ENCODE data around the gene KCTD5.
A peak's percentile ranks its signal among the peaks of the same experiment; 100 is the strongest.
"Not testable (repeated sequence)": the region's sequence is repeated elsewhere in the genome, so short reads cannot be mapped to it uniquely, and the experiment has no call there.

KCTD5 gene

DNA sequence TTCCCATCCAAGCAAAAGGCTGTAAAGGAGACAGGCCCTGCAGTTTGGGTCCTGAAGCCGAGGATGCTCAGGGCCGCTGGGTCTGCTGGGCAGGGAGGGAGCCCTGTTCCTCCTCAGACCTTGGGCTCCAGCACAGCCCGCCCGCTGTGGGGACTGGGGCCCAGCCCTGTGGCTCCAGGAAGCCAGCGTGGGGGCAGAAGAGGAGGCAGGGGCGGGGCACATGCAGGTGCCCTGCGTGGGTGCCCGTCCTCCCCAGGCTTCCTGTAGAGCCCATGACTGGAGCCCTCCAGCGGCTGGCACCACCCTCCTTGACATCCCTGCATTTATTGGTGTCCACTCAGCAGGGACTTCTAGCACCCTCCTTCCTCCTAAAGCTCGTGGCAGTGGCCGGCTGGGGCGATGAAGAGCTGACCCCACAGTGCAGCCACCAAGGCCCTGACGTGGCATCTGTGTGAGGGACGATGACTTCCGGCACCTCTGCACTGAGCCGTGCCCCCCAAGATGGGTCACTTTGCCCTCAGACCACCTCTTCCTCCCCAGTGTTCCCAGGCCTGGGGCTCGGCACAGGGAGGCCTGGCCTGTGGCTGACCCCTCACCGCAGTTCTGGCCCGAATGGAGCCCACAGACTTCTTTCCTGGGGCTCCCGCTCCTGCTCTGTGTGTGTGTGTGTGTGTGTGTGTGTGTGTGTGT lies 27.8 kb downstream of the KCTD5 start:
- DNase-seq (ENCODE audit: low spot score): no peak

DNA sequence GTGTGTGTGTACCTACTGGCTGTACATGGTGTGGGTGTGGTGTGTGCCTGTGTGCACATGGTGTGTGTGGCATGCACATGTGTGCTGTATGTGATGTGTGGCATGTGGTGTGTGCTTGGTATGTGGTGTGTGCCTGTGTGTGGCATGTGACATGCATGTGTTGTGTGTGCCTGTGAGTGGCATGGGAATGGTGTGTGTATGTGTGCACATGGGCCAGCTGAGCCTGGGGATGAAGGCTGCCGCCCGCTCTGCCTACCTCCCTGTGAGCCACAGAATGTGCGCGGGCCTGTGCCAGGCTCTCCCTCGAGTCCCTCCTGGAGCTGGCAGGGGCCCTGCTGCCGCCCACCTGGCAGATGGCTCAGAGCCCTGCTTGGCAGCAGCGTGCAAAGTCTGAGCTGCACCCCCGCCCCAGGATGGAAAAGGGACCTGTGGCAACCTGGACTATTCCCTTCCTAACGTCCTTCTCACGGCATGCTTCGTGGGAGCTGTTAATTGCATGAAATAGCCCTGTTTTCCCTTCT lies 28.4 kb downstream of the KCTD5 start:
- no peak for DNase-seq (ENCODE audit: low spot score)

DNA sequence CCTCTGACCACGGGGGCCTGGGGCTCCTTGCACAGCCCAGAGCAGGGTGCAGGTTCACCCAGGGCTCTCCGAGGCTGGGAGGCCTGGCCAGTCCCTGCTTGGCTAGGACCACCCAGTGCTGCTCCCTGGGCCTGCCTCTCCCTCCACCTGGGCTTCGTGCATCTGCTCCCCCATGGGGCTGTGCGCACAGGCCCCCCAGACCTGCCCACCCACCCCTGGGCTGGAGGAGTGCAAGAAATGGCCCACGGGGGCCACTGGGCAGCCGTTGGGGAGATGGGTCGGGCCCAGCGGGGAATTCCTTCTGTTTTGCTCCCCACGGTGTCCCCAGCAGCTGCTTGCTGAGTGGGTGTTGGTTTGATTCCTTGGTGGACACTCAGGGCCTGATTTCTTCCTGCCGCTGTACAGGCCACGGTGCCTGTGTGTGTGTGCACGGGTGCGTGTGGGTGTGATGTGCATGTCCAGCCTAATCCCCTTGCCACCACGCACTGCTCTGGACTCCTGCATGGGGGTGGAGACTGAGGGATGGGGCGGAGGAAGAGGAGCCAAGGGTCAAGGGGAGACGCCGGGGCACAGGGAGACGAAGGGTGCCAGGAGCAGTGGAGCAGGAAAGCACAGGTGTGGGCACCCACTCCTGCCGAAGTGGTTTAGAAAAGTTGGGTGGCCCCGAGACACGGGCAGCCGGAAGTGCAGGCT lies 29.2 kb downstream of the KCTD5 start:
- DNase-seq (ENCODE audit: low spot score): no peak

DNA sequence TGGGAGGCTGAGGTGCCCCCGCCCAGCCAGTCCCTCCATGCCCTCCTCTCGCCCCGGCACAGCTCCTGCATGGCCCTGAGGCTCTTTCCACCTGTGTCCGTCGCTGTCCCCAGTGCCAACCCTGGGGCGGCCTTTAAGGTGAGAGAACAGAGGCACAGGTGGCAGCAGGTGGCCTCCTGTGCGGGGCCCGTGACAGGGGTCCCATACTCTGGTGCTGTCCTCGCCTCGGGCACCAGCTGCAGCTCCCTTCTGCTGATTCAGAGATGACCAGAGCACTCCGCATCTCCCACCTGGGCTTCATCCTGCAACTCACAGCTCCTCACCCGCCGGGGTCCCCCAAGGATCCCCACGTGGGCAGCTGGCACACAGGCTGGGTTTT lies 29.7 kb downstream of the KCTD5 start:
- no peak for DNase-seq (ENCODE audit: low spot score)

DNA sequence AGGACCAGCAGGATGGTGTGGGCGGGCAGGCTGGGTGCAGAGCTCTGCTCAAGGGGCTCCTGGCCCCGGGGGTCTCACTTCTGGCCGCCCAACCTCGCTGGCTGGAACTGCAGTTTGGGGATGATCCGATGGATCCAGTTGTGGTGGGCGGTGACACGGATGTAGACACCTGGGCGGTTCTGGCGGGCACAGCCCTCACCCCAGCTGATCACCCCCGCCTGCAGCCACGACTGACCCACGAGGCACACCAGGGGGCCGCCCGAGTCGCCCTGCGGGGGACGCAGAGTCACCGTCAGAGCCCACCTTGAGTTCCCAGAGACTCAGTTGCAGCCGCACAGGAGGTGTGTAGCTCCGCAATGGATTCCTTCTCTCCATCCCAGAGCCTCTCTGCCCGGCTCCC lies 30.2 kb downstream of the KCTD5 start:
- no peak for DNase-seq (ENCODE audit: low spot score)

DNA sequence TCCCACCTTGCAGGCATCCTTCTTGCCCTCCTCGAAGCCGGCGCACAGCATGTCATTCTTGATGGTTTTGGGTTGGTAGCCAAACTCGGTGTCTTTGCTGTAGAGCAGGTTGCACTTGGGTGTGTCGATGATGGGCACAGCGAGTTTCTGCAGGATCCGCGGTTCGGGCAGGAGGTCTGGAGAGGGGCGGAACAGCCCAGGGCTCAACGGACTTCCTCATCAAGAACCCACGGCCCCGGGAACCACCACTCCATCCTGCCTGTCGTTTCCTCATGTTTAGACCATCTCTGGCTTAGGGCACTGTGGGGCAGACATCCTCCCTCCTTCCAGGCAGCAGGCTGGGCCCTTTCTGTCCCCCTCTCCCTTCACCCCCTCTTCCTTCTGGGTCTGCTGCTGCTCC lies 31.2 kb downstream of the KCTD5 start:
- no peak for DNase-seq (ENCODE audit: low spot score)

DNA sequence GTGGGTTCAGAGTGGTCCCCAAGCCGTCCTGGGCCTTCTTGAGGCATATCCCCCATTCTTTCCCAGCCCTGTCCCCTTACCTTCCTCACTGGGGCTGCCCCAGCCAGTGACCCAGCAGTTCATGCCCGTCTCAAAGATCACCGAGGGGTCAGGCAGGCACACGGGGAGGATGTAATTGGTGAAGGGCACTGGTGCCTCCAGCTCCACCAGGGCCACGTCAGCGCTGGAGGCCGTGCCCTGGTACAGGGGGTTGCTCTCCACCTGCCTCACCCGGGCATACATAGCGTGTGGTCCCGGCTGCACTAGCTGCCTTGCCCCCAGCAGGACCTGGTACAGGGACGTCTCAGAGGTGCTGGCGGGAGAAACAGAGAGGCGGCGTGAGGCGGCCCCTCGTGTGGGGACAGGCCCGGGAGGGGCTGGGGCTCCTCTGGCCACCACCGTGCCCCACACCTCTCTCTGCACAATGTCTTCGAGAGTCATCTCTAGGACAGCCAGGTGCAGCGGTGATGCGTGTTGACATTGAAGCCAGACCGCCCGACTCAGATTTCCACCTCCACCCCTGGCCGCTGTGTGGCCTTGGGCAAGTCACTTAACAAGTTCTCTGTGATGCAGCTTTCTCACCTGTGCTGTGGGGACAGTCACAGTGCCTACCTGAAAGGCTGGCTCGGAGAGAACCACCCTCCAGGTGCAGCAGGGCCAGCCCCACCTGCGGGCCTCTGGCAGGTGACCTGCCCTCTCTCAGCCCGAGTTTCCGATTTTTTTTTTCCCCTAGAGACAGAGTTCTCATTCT lies 31.9 kb downstream of the KCTD5 start:
- no peak for DNase-seq (ENCODE audit: low spot score)

DNA sequence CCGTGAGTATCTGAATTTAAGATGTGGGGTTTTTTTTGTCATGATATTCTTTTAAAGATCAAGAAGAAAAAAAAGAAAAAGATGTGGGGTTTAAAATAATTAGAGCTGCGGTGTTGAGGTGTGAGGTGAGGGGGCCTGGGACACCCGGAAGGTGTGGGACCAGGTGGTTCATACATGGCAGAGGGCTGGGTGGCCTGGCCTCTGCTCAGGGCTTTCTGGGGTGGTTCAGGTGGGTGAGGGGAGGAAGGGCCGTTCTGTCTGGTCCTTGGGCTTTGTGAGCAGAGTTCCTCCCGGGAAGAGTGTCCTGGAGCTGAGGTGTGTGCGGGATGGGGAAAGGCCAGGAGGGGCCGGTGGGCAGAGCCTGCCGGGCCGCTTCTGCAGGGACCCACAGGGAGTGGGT lies 32.7 kb downstream of the KCTD5 start:
- DNase-seq (ENCODE audit: low spot score): no peak

DNA sequence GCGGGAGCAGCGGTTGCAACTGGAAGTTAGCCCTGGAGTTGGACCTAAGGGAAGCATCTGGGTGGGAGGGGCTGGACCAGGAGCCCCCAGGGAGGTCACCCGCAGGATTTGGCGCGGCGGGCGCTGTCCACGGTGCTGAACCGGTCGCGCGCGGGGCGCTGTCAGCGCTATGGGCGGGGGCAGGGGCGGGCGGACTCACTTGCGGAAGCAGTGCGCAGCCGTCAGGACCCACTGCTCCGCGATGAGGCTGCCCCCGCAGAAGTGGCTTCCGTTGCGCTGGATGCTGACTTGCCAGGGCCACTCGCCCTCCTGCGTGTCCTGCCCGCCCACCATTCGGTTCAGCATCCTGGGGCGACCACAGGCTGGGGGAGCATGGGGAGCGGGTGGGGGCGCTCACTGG lies 33.2 kb downstream of the KCTD5 start:
- DNase-seq (ENCODE audit: low spot score): peak; percentile 59

DNA sequence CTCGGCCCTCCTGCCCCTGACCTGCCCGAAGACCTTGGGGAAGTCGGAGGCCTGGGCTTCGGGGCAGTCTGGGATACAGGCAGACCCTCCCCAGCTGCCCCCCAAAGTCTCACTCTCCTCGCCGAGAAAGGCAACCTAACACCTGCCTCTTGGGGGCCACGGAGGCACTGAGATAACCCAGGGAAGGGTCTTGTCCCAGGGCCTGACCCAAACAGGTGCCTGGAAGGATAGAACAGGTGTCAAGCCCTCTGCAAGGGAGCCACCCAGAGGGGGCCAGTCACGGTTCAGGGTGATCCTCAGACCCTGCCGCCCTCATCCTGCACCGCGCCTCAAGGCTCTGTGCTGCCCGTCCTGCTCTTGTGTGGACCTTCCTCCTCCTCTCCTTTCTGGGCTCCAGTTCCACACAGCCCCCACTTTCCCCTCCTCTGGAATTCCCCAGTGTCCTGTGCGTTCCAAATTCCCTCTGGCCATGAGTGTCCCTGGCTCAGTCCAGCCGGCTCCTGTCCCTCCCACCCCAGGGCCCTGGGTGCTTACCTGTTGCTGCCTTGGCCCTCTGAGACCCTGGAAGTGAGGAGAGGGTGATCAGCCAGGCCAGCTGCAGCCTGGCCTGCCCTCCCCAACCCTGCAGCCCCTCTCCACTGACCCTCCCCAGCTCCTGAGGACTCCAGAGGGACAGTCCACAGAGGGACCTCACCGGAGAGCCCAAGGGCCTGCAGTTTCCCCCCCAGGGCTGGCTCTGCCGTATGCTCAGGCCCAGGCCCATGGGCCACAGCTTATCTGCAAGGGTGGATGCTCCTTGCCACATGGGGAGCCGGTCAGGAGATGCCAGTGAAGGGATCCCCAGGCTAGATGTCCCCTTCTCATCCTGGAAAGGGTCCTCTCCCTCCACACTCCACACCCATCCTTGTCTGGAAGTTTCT lies 33.9 kb downstream of the KCTD5 start:
- no peak for DNase-seq (ENCODE audit: low spot score)

DNA sequence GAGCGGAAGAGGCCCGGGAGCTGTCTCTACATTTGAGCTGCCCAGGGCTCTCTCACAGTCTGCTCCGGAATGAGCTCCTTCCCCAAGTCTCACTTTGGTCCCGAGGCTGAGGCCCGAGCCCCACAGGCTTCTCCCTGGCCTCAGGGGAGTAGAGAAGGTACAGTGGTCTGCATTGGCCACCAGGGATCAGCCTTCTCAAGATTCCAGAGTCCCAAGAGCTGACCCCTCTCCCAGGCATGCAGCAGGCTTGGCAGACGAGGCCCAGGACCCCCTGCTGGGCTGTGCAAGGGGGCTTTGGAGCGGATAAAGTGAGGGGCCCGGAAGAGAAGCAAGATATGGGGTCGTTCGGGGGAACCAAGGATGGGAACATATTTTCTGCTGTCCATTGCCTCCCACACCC lies 34.6 kb downstream of the KCTD5 start:
- DNase-seq (ENCODE audit: low spot score): no peak

DNA sequence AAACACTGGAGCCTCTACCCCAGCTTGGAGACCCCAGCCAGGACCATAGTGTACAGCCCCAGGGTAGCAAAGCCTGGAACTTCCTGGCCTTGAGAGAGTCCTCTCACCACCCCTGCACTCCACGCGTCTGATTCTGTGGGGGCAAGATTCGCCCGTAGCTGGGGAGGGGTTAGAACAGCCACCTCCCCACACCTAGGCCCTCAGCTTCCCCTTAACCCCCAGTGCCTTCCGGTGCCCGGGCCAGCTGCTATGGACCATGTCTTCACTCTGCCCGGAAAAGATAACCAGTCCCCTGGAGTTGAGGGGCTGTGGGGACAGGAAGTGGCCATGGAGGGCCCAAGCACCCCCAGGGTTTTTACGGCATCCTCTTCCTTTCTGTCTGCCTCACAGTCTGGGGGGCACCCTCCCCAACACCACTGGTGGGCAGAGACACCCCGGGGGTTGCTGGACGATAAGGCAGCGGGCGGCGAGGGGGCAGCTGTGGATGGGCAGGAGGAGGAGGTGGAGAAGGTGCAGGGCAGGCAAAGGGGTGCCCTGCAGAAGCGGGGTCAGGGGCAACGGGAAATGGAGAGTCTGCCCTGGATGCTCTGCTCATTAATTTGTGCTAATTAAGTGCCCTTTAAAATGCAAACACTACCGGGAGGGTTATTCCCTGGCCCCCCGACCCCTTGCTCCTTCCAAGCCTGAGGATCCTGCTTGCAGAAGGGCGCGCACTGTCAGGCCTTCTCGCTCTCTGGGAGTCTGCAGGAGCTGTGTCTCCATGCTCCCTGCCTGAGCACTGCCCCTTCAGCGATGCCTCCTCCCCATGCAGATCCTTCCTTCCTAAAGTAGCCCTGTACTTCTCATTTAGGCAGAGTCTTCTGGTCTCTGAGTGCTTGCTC lies 35.3 kb downstream of the KCTD5 start:
- no peak for DNase-seq (ENCODE audit: low spot score)

DNA sequence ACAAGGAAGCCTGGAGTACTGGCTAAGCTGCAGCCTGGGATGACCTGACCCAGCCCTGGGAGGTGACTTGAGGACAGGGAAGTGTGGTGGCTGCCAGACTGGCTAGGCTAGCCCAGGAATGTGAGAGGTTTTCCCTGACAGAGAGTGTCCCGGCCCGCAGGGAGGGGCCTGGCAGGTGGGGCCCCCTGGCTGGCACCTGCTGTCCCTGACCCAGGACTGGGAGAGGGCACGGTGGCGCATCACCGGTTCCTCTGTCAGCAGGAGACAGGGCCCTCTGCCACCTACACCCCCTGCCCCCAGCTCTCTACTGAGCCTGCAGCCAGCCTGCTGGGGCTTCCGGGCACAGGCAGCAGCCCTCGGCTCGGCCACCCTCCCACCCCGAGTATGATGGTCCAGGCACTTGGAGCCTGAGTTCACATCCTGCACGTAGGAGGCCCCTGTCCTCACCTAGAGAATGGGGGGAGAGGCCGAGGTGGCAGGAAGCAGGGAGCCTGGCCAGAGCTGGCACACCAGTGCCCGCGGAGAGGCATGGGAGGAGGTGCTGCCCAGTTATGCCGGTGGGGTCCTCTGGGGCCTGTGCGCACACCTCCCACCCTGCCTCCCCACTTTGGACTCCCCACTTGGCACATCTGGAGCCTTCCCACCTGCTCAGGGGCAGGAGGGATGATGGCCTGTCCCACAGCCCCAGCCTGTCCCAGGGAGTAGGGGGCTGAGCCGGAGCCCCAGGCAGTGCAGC lies 37.2 kb downstream of the KCTD5 start:
- DNase-seq (ENCODE audit: low spot score): no peak

DNA sequence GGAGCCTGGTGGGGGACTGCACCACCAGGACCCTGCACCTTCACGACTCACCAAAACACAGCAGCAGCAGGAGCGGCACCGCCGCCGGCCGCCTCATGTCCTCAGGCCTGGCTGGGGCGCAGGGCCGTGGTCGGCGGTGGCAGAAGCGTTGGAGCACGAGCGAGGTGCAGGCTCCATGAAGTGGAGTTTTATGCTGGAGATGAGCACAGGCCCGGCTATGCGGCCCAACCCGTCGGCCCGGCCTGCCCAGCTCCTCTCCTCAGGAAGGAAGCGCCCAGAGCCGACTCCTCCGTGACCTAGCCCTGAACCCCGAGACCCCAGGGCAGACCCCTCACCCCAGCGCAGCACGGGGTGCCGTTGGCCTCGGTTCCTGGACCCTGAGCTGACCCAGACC lies 37.7 kb downstream of the KCTD5 start, which contains the start of gene PRSS27:
Gene PRSS27, minus strand, starts transcription at position 161 of the 394 bp plus-strand sequence. Its CDS starts 64 bp downstream, at position 97.
- no peak for DNase-seq (ENCODE audit: low spot score)

DNA sequence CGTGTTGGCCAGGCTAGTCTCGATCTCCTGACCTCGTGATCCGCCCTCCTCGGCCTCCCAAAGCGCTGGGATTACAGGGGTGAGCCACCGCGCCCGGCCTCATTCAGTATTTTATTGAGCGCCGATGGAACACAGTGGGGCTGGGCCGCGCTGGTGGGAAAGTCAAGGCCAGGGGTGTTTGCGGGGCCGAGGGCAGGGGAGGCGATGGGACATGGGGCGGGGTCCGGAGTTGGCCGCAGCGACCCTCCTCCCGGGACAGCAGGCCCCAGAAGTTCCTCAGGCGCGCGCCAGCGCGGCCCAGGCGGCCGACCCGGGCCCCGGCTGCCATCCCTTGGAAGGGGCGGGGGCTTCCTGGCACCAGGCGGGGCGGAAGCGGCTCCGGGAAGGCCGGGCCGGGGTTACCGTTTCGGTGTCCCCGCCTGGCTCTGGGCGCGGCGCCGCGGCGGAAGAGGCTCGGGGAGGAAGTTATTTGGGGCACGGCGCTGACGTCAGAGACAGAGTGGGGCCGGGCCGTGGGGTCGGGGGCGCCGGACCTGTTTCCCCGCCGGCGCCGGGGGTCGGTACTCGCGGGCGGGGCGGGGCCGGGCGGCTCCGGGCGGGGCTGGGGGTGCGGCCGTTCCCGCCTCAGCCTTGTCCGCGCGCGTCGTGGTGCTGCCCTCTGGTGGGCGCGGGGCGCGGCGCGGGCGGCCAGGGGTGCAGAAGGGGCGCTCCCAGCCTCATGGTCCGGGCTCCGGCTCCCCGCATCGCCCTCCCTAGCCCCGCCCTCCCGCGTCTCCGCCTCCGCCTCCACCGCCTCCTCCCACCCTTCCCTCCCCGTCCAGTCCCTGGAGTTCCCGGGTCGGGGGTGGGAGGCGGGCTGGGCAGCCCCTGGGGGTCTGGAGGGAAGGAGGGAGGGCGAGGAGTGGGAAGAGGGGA lies 38.7 kb downstream of the KCTD5 start:
- DNase-seq (ENCODE audit: low spot score): peak; percentile 65

DNA sequence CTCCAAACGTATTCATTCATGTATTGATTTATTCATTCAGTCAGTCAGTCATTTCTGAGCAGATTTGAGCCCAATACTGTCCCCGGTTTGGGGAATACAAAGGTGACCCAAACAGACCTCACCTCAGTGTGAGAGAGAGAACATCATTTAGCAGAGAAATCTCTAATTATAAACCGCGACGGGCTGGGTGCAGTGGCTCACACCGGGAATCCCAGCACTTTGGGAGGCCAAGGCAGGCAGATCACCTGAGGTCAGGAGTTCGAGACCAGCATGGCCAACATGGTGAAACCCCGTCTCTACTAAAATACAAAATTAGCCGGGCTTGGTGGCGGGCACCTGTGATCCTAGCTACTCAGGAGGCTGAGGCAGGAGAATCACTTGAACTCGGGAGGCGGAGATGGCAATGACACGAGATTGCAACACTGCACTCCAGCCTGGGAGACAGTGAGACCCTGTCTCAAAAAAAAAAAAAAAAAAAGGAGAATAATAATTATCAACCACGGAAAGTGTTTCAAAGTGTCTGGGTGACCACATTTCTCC lies 39.4 kb downstream of the KCTD5 start:
- DNase-seq (ENCODE audit: low spot score): not testable (repeated sequence)

DNA sequence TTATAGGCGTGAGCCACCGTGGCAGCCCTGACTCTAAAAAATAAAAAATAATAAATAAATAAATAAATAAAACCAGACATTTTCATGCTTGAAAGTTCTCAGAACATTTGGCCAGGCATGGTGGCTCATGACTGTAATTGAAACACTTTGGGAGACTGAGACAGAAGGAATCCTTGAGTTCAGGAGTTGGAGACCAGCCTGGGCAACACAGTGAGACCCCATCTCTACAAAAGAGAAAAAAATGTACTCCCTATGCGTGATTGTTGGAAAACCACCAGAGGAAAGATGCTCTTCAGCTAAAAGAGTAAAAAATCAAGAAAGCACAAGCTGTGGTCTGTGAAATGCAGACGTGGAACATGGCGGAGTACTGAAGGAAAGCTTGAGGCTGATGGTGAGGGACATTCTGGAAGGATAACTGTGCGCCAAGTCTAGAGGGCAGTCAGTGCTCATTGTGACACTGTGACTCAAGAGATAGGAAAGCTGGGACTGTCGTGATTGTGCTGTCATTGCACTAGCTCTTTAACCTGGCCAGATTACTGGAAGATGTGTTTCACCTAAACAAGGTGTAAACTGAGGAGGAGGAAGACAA lies 41.9 kb downstream of the KCTD5 start:
- no peak for DNase-seq (ENCODE audit: low spot score)

DNA sequence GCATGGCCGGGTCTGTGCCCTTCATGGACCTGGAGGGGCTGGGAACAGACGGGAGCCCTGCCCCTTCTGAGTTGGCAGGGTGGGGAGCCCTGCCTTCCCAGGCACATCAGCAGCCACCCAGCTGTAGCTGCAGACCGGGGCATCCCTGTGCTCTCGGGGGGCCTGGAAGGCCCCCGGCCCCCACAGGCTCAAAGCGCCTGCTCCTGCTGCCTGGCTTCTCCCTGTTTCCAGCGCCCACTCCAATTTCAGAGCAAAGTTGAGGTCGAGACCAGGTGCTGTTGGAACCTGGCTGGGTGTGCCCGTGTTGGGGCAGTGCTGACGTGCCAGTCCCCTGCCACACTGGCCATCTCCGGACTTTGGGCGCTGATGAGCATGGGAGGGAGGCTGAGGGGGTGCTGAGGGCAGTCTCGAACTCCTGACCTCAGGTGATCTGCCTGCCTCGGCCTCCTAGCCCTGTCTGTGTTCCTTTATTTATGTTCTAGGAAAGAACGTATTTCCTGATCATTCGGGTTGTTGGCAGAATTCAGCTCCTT lies 42.6 kb downstream of the KCTD5 start:
- DNase-seq (ENCODE audit: low spot score): no peak
